ACC112 (cell line): ENCODE data around the gene RUVBL2.

ENCODE experiments used
- H2AFZ ChIP-seq: fragments of 200-600 bp; sonication (generic); one replicate; pipeline ENCODE4 v1.6.0; 2017; ENCODE audit warnings: antibody characterized with exemption, low read length; ENCODE audit not compliant: unreplicated experiment
- H3K27ac ChIP-seq: fragments of 200-600 bp; sonication (generic); 2 replicates; pipeline ENCODE4 v1.5.1; 2014; ENCODE audit warnings: low read depth, mild to moderate bottlenecking, antibody characterized with exemption, low read length, moderate library complexity
- H3K27me3 ChIP-seq: fragments of 200-600 bp; sonication (generic); 2 replicates; pipeline ENCODE4 v1.6.1; 2014; ENCODE audit warnings: mild to moderate bottlenecking, antibody characterized with exemption, low read length, moderate library complexity, mixed read lengths; ENCODE audit not compliant: insufficient read depth
- H3K36me3 ChIP-seq: fragments of 200-600 bp; sonication (generic); 2 replicates; pipeline ENCODE4 v1.6.1; 2016; ENCODE audit warnings: mild to moderate bottlenecking, antibody characterized with exemption, low read length, moderate library complexity, mixed read lengths; ENCODE audit not compliant: insufficient read depth
- H3K4me1 ChIP-seq: fragments of 200-600 bp; sonication (generic); one replicate; pipeline ENCODE4 v1.6.1; 2016; ENCODE audit warnings: low read length, mixed read lengths; ENCODE audit not compliant: insufficient read depth, unreplicated experiment, control insufficient read depth
- H3K4me3 ChIP-seq: fragments of 200-600 bp; sonication (generic); 2 replicates; pipeline ENCODE4 v1.5.1; 2014; ENCODE audit warnings: mild to moderate bottlenecking, low read depth, low read length
- H3K79me2 ChIP-seq: fragments of 200-600 bp; sonication (generic); one replicate; pipeline ENCODE4 v1.6.0; 2016; ENCODE audit warnings: low read length; ENCODE audit not compliant: control insufficient read depth, unreplicated experiment, insufficient read depth

Gene RUVBL2

DNA sequence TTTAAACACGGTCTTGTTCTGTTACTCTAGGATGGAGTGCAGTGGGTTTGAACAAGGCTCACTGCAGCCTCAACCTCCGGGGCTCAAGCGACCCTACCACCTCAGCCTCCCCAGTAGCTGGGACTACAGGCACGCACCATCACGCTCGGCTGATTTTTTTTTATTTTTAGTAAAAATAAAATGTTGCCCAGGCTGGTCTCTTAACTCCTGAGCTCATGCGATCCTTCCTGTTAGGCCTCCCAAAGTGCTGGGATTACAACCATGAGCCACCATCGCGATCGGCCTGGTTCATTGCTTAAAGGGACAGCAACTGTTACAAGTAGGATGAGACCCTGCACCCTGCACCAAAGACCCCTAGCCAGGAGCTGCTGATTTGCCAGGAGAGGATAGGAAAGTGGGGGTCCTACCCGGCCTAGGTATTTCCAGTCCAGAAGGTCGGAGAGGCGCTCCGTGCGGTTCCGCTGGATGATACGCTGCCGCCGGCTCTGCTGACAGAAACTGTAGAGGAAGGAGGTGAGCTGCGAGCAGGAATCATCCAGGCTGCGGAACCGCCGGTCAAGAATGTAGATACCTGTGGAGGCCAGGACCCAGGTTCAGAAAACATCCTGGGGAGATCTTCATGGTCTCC lies 23.4 kb upstream of the RUVBL2 start:
- H3K4me1 ChIP-seq = no peaks in the 10 kb centered on the region
- H2AFZ ChIP-seq = no peak overlapping the region
- H3K27me3 ChIP-seq = no peaks in the 10 kb centered on the region
- H3K79me2 ChIP-seq = peaks cover 18% of the 10 kb centered on the region
- peaks cover 22% of the 10 kb centered on the region for H3K36me3 ChIP-seq
- no peak overlapping the region for H3K4me3 ChIP-seq
- no peak overlapping the region for H3K27ac ChIP-seq

DNA sequence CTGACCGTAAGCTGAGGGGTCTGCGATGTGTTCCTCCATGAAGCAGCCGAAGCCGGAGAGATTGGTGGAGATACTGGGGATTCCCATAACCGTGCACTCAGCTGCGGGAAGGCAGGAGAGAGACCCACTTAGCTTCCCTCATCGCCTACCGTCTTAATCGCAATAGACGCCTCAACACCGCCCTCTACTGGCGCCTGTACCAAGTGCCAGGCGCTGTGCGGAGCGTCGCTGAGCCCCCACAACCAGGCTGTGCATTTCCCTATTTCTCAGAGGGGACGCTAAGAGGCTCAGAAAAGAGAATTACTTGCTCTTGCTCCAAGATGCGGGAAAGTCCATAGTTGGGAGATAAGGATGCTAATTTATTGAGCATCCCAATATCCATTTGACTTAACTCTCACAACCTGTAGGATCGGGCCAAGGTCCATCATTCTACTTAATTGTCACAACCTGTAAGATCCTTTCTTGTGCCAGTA lies 22.7 kb upstream of the RUVBL2 start:
- Histone ChIP-seq H3K79me2 (peaks cover 11% of the 10 kb centered on the region), H3K27ac (no peak overlapping the region), H3K4me1 (no peaks in the 10 kb centered on the region), H3K27me3 (no peaks in the 10 kb centered on the region), H3K4me3 (no peak overlapping the region), H2AFZ (no peak overlapping the region), H3K36me3 (peaks cover 16% of the 10 kb centered on the region)

DNA sequence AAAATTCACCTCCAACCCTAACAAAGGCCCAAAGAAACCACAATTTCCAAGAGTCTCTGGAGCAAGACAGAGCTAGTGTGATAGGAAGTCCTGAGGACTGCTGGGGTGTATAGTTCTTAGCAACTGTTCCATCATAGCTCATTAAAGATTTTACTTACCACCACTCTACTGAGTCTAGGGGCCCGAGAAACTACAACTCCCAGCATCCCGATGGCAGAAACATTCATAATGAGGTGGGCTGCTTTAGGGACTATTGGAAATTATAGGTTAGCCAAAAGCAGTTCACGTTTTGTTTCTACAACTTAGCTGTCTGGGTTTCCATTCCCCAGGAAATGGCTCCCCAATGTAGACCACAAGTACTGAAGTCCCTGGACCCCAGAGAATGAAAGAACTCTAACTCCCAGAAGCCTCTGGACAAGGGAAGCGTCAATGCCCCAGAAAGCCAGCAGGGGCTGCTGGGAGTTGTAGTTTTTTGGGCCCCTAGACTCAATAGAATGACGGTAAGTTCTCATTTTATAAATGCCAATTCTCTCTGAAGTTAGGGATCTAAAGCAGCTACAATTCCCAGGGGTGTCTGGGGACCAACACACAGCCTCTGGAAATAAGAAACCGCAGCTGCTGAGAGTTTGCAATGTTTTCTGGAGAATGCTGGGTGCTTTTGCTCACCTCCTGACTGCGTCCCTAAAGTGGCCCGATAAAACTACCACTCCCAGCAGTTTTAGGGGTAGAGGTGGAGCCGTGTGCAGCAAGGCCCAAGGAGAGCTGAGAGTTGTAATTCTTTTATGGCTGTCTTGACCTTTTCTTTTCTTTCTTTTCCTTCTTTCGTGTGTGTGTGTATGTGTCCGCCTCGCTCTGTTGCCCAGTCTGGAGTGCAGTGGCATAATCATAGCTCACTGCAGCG lies 17.5 kb upstream of the RUVBL2 start:
- H3K36me3 ChIP-seq = 0 out of 2 replicates have a peak, but pooled peaks cover 11% of the 10 kb centered on the region

DNA sequence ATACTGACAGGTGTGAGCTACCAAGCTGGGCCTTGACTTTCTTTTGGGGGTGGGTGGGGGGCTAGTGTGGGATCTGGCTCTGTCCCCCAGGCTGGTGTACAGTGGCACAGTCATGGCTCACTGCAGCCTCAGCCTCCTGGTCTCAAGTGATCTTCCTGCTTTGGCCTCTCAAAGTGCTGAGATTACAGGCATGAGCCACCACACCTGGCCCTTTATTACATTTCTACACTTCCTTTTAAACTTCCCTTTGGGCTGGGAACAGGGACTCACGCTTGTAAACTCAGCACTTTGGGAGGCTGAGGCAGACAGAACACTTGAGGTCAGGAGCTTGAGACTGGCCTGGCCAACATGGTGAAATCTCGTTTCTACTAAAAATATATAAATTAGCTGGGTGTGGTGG lies 16.6 kb upstream of the RUVBL2 start:
- H2AFZ ChIP-seq = no peak overlapping the region
- H3K4me1 ChIP-seq = no peaks in the 10 kb centered on the region
- no peak overlapping the region for H3K27ac ChIP-seq
- H3K36me3 ChIP-seq = 0 out of 2 replicates have a peak, but pooled peaks cover 11% of the 10 kb centered on the region
- no peak overlapping the region for H3K4me3 ChIP-seq
- H3K27me3 ChIP-seq = no peaks in the 10 kb centered on the region
- no peaks in the 10 kb centered on the region for H3K79me2 ChIP-seq

More for the DNA sequence above, 17.5 kb upstream of the RUVBL2 start:
- no peaks in the 10 kb centered on the region for H3K79me2 ChIP-seq
- no peaks in the 10 kb centered on the region for H3K27me3 ChIP-seq
- no peak overlapping the region for H3K4me3 ChIP-seq
- H2AFZ ChIP-seq = no peak overlapping the region
- H3K27ac ChIP-seq = no peak overlapping the region
- no peaks in the 10 kb centered on the region for H3K4me1 ChIP-seq

DNA sequence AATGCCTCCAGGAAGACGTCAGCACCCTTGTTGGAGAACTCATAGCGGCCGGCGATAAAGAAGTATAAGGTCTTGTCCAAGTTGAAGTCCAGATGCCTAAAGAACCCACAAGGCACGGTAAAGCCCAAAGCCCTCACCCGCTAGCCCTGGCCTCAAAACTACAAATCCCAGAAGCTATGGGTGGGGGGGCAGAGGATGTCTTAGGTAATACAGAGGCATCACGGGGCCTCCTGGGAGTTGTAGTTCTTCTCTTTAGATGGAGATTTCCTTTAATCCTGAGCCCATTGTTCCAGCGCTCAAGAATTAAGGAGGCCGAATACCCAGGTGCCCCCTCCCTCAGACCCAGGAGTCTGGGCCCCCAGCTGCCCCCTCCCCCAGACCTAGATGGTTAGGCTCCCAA lies 11.4 kb upstream of the RUVBL2 start:
- Histone ChIP-seq H3K36me3 (0 out of 2 replicates have a peak, but pooled peaks cover 10% of the 10 kb centered on the region), H2AFZ (no peak overlapping the region), H3K79me2 (no peaks in the 10 kb centered on the region), H3K27me3 (no peaks in the 10 kb centered on the region), H3K4me3 (no peak overlapping the region), H3K27ac (no peak overlapping the region), H3K4me1 (no peaks in the 10 kb centered on the region)

DNA sequence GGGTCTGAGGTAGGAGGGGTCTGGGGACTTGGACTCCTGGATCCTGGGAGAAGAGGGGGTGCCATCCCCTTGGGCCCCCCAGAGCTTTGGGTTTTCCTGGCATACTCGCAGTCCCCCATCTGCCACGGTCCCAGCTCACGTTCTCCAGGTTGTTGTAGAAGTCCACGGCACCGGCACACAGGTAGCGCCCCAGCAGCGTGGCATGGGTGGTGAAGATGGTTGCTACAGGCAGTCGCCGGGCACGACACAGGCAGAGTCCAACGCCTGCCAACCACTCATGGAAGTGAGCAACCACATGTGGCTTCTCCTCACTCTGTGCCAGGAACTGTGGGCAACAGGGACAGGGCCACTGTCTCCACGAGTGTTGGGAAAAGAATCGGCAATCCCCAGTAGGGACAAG lies 8.0 kb upstream of the RUVBL2 start:
- H3K27me3 ChIP-seq = no peaks in the 10 kb centered on the region
- H3K4me1 ChIP-seq = no peaks in the 10 kb centered on the region
- H3K79me2 ChIP-seq = peaks cover 8% of the 10 kb centered on the region
- 0 out of 2 replicates have a peak, but pooled peaks cover 2% of the 10 kb centered on the region for H3K36me3 ChIP-seq
- H3K4me3 ChIP-seq = no peak overlapping the region
- H3K27ac ChIP-seq = no peak overlapping the region
- H2AFZ ChIP-seq = no peak overlapping the region

DNA sequence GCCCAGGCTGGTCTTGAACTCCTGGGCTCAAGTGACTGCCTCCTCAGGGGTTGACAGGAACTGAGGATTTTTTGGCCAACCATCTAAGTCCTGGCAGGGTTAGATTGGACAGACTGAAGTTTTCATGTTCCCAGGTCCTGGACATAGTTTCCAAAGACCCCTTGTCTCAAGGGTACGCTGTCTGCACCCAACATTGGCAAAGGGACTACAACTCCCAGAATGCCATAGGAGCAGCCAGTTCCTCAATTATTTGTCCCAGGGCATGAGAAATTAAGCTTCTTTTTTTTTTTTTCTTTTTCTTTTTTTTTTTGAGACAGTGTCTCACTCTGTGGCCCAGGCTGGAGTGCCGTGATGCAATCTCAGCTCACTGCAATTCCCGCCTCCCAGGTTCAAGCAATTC lies 7.5 kb upstream of the RUVBL2 start:
- no peak overlapping the region for H3K27ac ChIP-seq
- H3K27me3 ChIP-seq = no peaks in the 10 kb centered on the region
- H3K79me2 ChIP-seq = peaks cover 13% of the 10 kb centered on the region
- H3K36me3 ChIP-seq = 0 out of 2 replicates have a peak, but pooled peaks cover 2% of the 10 kb centered on the region
- H3K4me1 ChIP-seq = peaks cover 3% of the 10 kb centered on the region
- no peak overlapping the region for H3K4me3 ChIP-seq
- H2AFZ ChIP-seq = no peak overlapping the region

DNA sequence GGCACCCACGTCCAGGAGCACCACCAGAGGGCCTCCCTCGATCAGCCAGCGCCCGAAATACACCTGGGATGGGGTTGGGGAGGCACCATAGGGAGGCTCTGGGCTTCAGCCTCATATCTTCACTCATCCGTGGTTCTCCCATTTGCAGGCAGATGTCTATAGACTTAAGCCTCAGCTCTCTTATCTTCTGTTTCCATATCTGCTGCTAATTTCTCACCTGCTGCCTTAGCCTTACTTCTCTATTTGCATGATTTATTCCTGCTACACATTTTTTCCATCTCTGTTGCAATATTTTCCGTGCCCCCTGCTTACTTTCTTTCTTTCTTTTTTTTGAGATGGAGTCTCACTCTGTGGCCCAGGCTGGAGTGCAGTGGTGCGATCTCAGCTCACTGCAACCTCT lies 6.4 kb upstream of the RUVBL2 start:
- Histone ChIP-seq H3K4me3 (no peak overlapping the region), H3K36me3 (0 out of 2 replicates have a peak, but pooled peaks cover 2% of the 10 kb centered on the region), H3K27ac (no peak overlapping the region), H3K79me2 (peaks cover 24% of the 10 kb centered on the region), H3K4me1 (peaks cover 3% of the 10 kb centered on the region), H2AFZ (no peak overlapping the region), H3K27me3 (no peaks in the 10 kb centered on the region)

DNA sequence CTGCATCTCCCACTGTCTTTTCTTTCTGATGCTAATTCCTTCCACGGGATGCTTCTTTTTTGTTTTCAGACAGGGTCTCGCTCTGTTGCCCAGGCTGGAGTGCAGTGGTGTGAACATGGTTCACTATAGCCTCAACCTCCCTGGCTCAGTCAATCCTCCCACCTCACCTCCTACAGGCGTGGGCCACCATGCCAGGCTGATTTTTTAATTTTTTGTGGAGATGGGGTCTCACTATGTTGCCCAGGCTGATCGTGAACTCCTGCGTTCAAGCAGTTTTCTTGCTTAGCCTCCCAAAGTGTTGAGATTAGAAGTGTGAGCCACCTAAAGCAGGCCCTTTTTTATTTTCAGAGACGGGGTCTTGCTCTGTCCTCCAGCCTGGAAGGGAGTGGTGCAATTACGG lies 5.4 kb upstream of the RUVBL2 start:
- H3K36me3 ChIP-seq = 0 out of 2 replicates have a peak, but pooled peaks cover 2% of the 10 kb centered on the region

DNA sequence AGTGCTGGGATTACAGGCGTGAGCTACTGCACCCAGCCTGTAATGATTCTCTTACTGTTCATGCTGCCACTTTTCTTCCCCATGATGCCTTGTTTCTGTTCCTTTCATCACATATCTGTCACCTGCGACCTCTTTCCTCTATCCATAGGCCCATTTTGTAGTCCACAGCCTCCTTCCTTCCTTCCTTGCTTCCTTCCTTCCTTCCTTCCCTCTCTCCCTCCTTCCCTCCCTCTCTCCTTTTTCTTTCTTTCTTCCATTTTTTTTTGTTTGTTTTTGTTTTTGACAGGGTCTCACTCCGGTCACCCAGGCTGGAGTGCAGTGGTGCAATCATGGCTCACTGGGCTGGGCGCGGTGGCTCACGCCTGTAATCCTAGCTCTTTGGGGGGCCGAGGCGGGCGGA lies 4.8 kb upstream of the RUVBL2 start:
- Histone ChIP-seq H3K4me1 (peaks cover 3% of the 10 kb centered on the region), H3K27ac (no peak overlapping the region), H3K36me3 (0 out of 2 replicates have a peak, but pooled peaks cover 2% of the 10 kb centered on the region), H3K79me2 (peaks cover 32% of the 10 kb centered on the region), H3K27me3 (no peaks in the 10 kb centered on the region), H3K4me3 (no peak overlapping the region), H2AFZ (no peak overlapping the region)

More for the DNA sequence above, 5.4 kb upstream of the RUVBL2 start:
- Histone ChIP-seq H2AFZ (no peak overlapping the region), H3K27ac (no peak overlapping the region), H3K79me2 (peaks cover 31% of the 10 kb centered on the region), H3K27me3 (no peaks in the 10 kb centered on the region), H3K4me3 (no peak overlapping the region), H3K4me1 (peaks cover 3% of the 10 kb centered on the region)
